SK-N-SH treated with all-trans-retinoic acid at 6 μM for 48 hours (cell line): ENCODE measurements around the gene ABTB1.

Experiments
- ATAC-seq: fragments of 200-7000 bp; cut with Tn5 transposase; 3 replicates; pipeline ENCODE4 v1.9.1; 2020; ENCODE audit warnings: mild to moderate bottlenecking, moderate library complexity
- ARNTL ChIP-seq: fragments of 450-650 bp; formaldehyde crosslinking; IDR thresholded peaks from 2 replicates; pipeline ENCODE4 v1.5.0; 2020; ENCODE audit warnings: low read depth, mild to moderate bottlenecking, moderate library complexity, borderline replicate concordance
- BACH2 ChIP-seq: fragments of 250-450 bp; sonication (Bioruptor Pico); IDR thresholded peaks from 2 replicates; pipeline ENCODE4 v1.9.0; 2021; ENCODE audit warnings: mild to moderate bottlenecking, borderline replicate concordance
- CSDC2 ChIP-seq: fragments of 250-450 bp; sonication (Bioruptor Pico); IDR thresholded peaks from 2 replicates; pipeline ENCODE4 v1.5.0; 2020; ENCODE audit warnings: mild to moderate bottlenecking, moderate library complexity
- GLIS3 ChIP-seq: fragments of 250-450 bp; sonication (Bioruptor Pico); IDR thresholded peaks from 2 replicates; pipeline ENCODE4 v1.5.0; 2020; ENCODE audit warnings: mild to moderate bottlenecking, moderate library complexity
- ISL1 ChIP-seq: fragments of 250-450 bp; sonication (Bioruptor Pico); IDR thresholded peaks from 2 replicates; pipeline ENCODE4 v2.1.2; 2022; ENCODE audit warnings: mild to moderate bottlenecking, moderate library complexity
- OSR1 ChIP-seq: fragments of 250-450 bp; sonication (Bioruptor Pico); IDR thresholded peaks from 2 replicates; pipeline ENCODE4 v1.8.0; 2022; ENCODE audit warnings: moderate library complexity, mild to moderate bottlenecking, inconsistent platforms
- RARB ChIP-seq: fragments of 250-450 bp; sonication (Bioruptor Pico); IDR thresholded peaks from 2 replicates; pipeline ENCODE4 v1.8.0; 2021; ENCODE audit warnings: mild to moderate bottlenecking, moderate library complexity
- SNAI2 ChIP-seq: fragments of 250-450 bp; sonication (Bioruptor Pico); IDR thresholded peaks from 2 replicates; pipeline ENCODE4 v1.5.0; 2020; ENCODE audit warnings: mild to moderate bottlenecking, moderate library complexity
- TCF4 ChIP-seq: fragments of 250-450 bp; sonication (Bioruptor Pico); IDR thresholded peaks from 2 replicates; pipeline ENCODE4 v1.8.0; 2021; ENCODE audit warnings: mild to moderate bottlenecking, moderate library complexity, borderline replicate concordance
- ZC3H10 ChIP-seq: fragments of 250-450 bp; sonication (Bioruptor Pico); IDR thresholded peaks from 2 replicates; pipeline ENCODE4 v1.5.1; 2021; ENCODE audit warnings: mild to moderate bottlenecking, moderate library complexity
- ZFP3 ChIP-seq: fragments of 250-450 bp; sonication (Bioruptor Pico); IDR thresholded peaks from 2 replicates; pipeline ENCODE4 v1.5.0; 2020; ENCODE audit warnings: mild to moderate bottlenecking, moderate library complexity
- ZNF565 ChIP-seq: fragments of 450-650 bp; formaldehyde crosslinking; conservative IDR thresholded peaks from 2 replicates; pipeline ENCODE4 v1.5.0; 2020; ENCODE audit warnings: low read depth, mild to moderate bottlenecking, moderate library complexity
- ZNF70 ChIP-seq: fragments of 450-650 bp; formaldehyde crosslinking; IDR thresholded peaks from 2 replicates; pipeline ENCODE4 v1.5.0; 2020; ENCODE audit warnings: mild to moderate bottlenecking, moderate library complexity
- ZNF8 ChIP-seq: fragments of 450-650 bp; formaldehyde crosslinking; IDR thresholded peaks from 2 replicates; pipeline ENCODE4 v1.5.0; 2020; ENCODE audit warnings: mild to moderate bottlenecking, moderate library complexity
- TF ChIP-seq, protein P1 (sequence below): fragments of 250-450 bp; sonication (Bioruptor Pico); IDR thresholded peaks from 2 replicates; pipeline ENCODE4 v1.8.0; 2021; ENCODE audit warnings: low read depth, mild to moderate bottlenecking, moderate library complexity, borderline replicate concordance
- TF ChIP-seq, protein P2 (sequence below): fragments of 250-450 bp; sonication (Bioruptor Pico); IDR thresholded peaks from 2 replicates; pipeline ENCODE4 v1.5.0; 2020; ENCODE audit warnings: mild to moderate bottlenecking, moderate library complexity
- TF ChIP-seq, protein P3 (sequence below): fragments of 250-450 bp; sonication (Bioruptor Pico); IDR thresholded peaks from 2 replicates; pipeline ENCODE4 v1.8.0; 2020; ENCODE audit warnings: mild to moderate bottlenecking, moderate library complexity, borderline replicate concordance
- TF ChIP-seq, protein P4 (sequence below): fragments of 250-450 bp; sonication (Bioruptor Pico); IDR thresholded peaks from 2 replicates; pipeline ENCODE4 v1.5.1; 2020; ENCODE audit warnings: low read depth, mild to moderate bottlenecking, moderate library complexity

ABTB1 gene

DNA sequence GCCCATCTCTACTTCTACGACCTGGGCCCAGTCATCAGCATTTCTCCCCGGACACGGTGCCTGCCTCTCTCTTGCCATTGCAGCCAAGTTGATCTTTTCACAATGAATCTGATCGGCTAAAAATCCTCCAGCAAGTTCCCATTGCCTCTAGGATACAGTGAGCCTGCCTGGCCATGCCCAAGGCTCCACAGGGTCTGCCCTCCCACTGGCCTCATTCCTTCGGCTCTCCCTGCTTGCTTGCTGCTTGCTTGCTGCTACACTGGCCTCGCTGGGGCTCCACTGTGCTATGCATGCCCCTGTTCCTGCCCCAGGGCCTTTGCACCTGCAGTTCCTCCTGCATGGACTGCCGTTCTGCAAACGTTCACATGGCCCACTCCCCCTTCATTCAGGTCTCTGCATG is 2.0 kb downstream of the ABTB1 start:
- TF ChIP-seq, protein P1, sequence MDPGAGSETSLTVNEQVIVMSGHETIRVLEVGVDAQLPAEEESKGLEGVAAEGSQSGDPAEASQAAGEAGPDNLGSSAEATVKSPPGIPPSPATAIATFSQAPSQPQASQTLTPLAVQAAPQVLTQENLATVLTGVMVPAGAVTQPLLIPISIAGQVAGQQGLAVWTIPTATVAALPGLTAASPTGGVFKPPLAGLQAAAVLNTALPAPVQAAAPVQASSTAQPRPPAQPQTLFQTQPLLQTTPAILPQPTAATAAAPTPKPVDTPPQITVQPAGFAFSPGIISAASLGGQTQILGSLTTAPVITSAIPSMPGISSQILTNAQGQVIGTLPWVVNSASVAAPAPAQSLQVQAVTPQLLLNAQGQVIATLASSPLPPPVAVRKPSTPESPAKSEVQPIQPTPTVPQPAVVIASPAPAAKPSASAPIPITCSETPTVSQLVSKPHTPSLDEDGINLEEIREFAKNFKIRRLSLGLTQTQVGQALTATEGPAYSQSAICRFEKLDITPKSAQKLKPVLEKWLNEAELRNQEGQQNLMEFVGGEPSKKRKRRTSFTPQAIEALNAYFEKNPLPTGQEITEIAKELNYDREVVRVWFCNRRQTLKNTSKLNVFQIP (CRISPR knock-in tag), result no peak
- no peak for ATAC-seq

DNA sequence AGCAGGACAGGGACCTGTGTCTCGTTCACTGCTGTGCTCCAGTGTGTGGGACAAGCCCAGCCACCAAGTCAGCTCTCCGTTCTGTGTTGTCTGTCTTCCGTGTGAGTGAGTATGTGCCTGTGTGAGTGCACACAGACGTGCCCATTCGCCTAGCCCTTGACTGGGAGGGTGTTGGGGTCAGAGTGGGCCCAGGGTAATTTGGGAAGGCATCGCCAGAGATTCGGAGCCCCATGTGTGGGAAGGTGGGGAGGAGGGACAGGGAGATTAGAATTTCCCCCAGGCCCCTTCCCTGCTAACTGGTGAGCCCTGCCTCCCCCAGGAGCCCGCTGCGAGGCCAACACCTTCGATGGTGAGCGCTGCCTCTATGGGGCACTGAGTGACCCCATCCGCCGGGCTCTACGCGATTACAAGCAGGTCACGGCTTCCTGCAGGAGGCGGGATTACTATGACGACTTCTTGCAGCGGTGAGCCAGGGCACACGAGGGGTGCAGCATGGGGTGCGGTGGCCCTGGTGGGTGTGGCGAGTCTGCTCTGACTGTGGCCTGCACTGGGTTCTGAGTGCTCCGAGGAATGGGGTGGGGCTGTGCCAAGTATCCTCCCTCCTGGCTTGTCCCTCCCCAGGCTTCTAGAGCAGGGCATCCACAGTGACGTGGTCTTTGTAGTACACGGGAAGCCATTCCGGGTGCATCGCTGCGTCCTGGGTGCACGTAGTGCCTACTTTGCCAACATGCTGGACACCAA is 3.1 kb downstream of the ABTB1 start:
- TF ChIP-seq, protein P1 (CRISPR knock-in tag), result no peak
- TF ChIP-seq, protein P2, sequence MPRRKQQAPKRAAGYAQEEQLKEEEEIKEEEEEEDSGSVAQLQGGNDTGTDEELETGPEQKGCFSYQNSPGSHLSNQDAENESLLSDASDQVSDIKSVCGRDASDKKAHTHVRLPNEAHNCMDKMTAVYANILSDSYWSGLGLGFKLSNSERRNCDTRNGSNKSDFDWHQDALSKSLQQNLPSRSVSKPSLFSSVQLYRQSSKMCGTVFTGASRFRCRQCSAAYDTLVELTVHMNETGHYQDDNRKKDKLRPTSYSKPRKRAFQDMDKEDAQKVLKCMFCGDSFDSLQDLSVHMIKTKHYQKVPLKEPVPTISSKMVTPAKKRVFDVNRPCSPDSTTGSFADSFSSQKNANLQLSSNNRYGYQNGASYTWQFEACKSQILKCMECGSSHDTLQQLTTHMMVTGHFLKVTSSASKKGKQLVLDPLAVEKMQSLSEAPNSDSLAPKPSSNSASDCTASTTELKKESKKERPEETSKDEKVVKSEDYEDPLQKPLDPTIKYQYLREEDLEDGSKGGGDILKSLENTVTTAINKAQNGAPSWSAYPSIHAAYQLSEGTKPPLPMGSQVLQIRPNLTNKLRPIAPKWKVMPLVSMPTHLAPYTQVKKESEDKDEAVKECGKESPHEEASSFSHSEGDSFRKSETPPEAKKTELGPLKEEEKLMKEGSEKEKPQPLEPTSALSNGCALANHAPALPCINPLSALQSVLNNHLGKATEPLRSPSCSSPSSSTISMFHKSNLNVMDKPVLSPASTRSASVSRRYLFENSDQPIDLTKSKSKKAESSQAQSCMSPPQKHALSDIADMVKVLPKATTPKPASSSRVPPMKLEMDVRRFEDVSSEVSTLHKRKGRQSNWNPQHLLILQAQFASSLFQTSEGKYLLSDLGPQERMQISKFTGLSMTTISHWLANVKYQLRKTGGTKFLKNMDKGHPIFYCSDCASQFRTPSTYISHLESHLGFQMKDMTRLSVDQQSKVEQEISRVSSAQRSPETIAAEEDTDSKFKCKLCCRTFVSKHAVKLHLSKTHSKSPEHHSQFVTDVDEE (CRISPR knock-in tag), result no peak
- no peak for TF ChIP-seq CSDC2 (CRISPR knock-in tag)
- no peak for TF ChIP-seq ZC3H10
- no peak for TF ChIP-seq ARNTL (CRISPR knock-in tag)
- TF ChIP-seq SNAI2, result no peak
- TF ChIP-seq BACH2 (CRISPR knock-in tag), result no peak
- TF ChIP-seq, protein P3, sequence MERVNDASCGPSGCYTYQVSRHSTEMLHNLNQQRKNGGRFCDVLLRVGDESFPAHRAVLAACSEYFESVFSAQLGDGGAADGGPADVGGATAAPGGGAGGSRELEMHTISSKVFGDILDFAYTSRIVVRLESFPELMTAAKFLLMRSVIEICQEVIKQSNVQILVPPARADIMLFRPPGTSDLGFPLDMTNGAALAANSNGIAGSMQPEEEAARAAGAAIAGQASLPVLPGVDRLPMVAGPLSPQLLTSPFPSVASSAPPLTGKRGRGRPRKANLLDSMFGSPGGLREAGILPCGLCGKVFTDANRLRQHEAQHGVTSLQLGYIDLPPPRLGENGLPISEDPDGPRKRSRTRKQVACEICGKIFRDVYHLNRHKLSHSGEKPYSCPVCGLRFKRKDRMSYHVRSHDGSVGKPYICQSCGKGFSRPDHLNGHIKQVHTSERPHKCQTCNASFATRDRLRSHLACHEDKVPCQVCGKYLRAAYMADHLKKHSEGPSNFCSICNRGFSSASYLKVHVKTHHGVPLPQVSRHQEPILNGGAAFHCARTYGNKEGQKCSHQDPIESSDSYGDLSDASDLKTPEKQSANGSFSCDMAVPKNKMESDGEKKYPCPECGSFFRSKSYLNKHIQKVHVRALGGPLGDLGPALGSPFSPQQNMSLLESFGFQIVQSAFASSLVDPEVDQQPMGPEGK (CRISPR knock-in tag), result no peak
- TF ChIP-seq, protein P4, sequence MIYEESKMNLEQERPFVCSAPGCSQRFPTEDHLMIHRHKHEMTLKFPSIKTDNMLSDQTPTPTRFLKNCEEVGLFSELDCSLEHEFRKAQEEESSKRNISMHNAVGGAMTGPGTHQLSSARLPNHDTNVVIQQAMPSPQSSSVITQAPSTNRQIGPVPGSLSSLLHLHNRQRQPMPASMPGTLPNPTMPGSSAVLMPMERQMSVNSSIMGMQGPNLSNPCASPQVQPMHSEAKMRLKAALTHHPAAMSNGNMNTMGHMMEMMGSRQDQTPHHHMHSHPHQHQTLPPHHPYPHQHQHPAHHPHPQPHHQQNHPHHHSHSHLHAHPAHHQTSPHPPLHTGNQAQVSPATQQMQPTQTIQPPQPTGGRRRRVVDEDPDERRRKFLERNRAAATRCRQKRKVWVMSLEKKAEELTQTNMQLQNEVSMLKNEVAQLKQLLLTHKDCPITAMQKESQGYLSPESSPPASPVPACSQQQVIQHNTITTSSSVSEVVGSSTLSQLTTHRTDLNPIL (CRISPR knock-in tag), result no peak
- ATAC-seq, result no peak

DNA sequence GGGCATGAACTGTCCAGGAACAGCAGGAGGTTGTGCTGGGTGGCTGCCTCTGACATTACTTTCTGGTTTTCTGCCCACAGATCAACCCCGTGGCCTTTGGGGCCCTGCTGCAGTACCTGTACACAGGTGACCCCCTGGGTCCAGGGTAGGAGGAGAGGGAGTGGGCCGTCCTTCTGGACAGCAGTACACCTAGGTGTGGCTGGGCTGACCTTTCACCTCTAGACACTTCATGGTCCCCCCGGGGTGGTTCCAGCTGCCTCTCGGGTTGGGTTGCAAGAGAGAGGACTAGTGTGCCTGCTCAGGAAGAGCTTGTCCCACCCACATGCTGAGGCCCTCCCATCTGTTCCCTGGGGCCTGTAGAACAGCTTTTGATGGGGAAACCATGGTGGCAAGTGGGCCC is 3.7 kb downstream of the ABTB1 start:
- no peak for ATAC-seq
- no peak for TF ChIP-seq OSR1 (CRISPR knock-in tag)
- no peak for TF ChIP-seq ISL1
- no peak for TF ChIP-seq ZFP3 (CRISPR knock-in tag)
- TF ChIP-seq, protein P3 (CRISPR knock-in tag), result no peak
- no peak for TF ChIP-seq BACH2 (CRISPR knock-in tag)
- no peak for TF ChIP-seq TCF4 (CRISPR knock-in tag)
- TF ChIP-seq RARB, result no peak
- TF ChIP-seq ZNF70 (CRISPR knock-in tag), result no peak
- TF ChIP-seq ZNF8 (CRISPR knock-in tag), result no peak
- TF ChIP-seq GLIS3 (CRISPR knock-in tag), result no peak
- no peak for TF ChIP-seq ZC3H10
- TF ChIP-seq, protein P4 (CRISPR knock-in tag), result no peak
- TF ChIP-seq ZNF565 (CRISPR knock-in tag), result no peak
- TF ChIP-seq ARNTL (CRISPR knock-in tag), result no peak
- no peak for TF ChIP-seq CSDC2 (CRISPR knock-in tag)
